ENCODE measurements around the gene S100PBP. TPM values are rescaled to one million over a fixed set of nuclear protein-coding genes. Genes with fewer than 3 reads are reported as not detected.

The S100PBP gene
- total and polyA plus RNA-seq, 2 of the 13 experiments (the other 11 are each of a cell fraction or from before 2014, with no cell fraction given): 20.4 to 26.1 TPM

GRCh38 chr1:32897082-32898049 lies 79.9 kb downstream of the S100PBP start (continued):
- TF ChIP-seq ZBTB33 (CRISPR knock-in tag; IDR thresholded peaks at IDR 0.05): no peak

- FAIRE-seq (no peak), ATAC-seq (no peak), DNase-seq (ENCODE audit: low spot score) (no peak)
- in situ Hi-C loops (cut with HindIII; ENCODE audit: extremely low pct_ligation_motif_present, low pct_unique_long_range_greater_than_20kb): no loop called here
- no peak overlapping the region for H3K4me3 ChIP-seq (replicated peaks in 1 of 3; ENCODE audit: insufficient read depth in 1 of 3, low read depth in 2 of 3, low read length in 3 of 3)
- H3K79me2 ChIP-seq (ENCODE audit: insufficient read depth, low read length): no peaks in the 10 kb centered on the region
- 0 out of 2 replicates have a peak, but pooled peaks cover 2% of the 10 kb centered on the region for H4K20me1 ChIP-seq (ENCODE audit: insufficient read depth, low read length)
- WGBS (ENCODE audit: low lambda C conversion rate): no CpG with 5 or more reads among the region's 9 CpGs
- H2AFZ ChIP-seq (ENCODE audit: low read length): no peak overlapping the region
- H3K27ac ChIP-seq (ENCODE audit: extremely low read length, insufficient read depth, low read length): no peak overlapping the region
- H3K27me3 ChIP-seq (ENCODE audit: control insufficient read depth in 1 of 2, insufficient read depth in 2 of 2, low read length in 2 of 2): peaks cover 13 to 63% of the 10 kb centered on the region in 2 experiments
- H3K9me3 ChIP-seq (ENCODE audit: low read length): no peaks in the 10 kb centered on the region
- intact Hi-C loops (cut with micrococcal nuclease; ENCODE audit: unreplicated experiment): no loop called here
- no TSS peak for BruUV-seq (replicated peaks)
- no peak overlapping the region for H3K9ac ChIP-seq (ENCODE audit: insufficient read depth, low read depth, low read length)
- no peak overlapping the region for H3K4me2 ChIP-seq (ENCODE audit: low read depth, low read length)
- H3K4me1 ChIP-seq (ENCODE audit: insufficient read depth, low read length): no peaks in the 10 kb centered on the region
- no peaks in the 10 kb centered on the region for H3K36me3 ChIP-seq (replicated peaks in 1 of 2; ENCODE audit: control insufficient read depth in 1 of 2, insufficient read depth in 2 of 2, low read length in 2 of 2)
- ChIA-PET CTCF (ENCODE audit: low intra/inter-chr PET ratio, low total read pairs) (no interaction called here), POLR2A (no interaction called here)
- TF ChIP-seq, protein P1, sequence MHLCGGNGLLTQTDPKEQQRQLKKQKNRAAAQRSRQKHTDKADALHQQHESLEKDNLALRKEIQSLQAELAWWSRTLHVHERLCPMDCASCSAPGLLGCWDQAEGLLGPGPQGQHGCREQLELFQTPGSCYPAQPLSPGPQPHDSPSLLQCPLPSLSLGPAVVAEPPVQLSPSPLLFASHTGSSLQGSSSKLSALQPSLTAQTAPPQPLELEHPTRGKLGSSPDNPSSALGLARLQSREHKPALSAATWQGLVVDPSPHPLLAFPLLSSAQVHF (CRISPR knock-in tag; IDR thresholded peaks at IDR 0.05): no peak
- no peak for TF ChIP-seq PREB (CRISPR knock-in tag; IDR thresholded peaks at IDR 0.05)
- TF ChIP-seq ZNF335 (CRISPR knock-in tag; IDR thresholded peaks at IDR 0.05): no peak
- TF ChIP-seq, protein P2, sequence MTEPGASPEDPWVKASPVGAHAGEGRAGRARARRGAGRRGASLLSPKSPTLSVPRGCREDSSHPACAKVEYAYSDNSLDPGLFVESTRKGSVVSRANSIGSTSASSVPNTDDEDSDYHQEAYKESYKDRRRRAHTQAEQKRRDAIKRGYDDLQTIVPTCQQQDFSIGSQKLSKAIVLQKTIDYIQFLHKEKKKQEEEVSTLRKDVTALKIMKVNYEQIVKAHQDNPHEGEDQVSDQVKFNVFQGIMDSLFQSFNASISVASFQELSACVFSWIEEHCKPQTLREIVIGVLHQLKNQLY (CRISPR knock-in tag; IDR thresholded peaks at IDR 0.05): no peak
- no peak for TF ChIP-seq ZKSCAN5 (CRISPR knock-in tag; IDR thresholded peaks at IDR 0.05)
- TF ChIP-seq, protein P3, sequence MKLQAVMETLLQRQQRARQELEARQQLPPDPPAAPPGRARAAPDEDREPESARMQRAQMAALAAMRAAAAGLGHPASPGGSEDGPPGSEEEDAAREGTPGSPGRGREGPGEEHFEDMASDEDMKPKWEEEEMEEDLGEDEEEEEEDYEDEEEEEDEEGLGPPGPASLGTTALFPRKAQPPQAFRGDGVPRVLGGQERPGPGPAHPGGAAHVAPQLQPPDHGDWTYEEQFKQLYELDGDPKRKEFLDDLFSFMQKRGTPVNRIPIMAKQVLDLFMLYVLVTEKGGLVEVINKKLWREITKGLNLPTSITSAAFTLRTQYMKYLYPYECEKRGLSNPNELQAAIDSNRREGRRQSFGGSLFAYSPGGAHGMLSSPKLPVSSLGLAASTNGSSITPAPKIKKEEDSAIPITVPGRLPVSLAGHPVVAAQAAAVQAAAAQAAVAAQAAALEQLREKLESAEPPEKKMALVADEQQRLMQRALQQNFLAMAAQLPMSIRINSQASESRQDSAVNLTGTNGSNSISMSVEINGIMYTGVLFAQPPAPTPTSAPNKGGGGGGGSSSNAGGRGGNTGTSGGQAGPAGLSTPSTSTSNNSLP (IDR thresholded peaks at IDR 0.05; ENCODE audit: low read depth, low read length): no peak
- no peak for TF ChIP-seq GTF2F1 (IDR thresholded peaks at IDR 0.05; ENCODE audit: low read length)
- TF ChIP-seq ZBTB1 (CRISPR knock-in tag; IDR thresholded peaks at IDR 0.05; ENCODE audit: borderline replicate concordance): no peak
- TF ChIP-seq KMT2A (CRISPR knock-in tag; IDR thresholded peaks at IDR 0.05): no peak
- no peak for TF ChIP-seq HES4 (CRISPR knock-in tag; IDR thresholded peaks at IDR 0.05; ENCODE audit: borderline replicate concordance)
- TF ChIP-seq GATAD2A (CRISPR knock-in tag; IDR thresholded peaks at IDR 0.05): no peak
- TF ChIP-seq ZNF136 (CRISPR knock-in tag; IDR thresholded peaks at IDR 0.05; ENCODE audit: low read depth): no peak
- no peak for TF ChIP-seq GATAD1 (CRISPR knock-in tag; IDR thresholded peaks at IDR 0.05)
- no peak for TF ChIP-seq ZBTB26 (CRISPR knock-in tag; IDR thresholded peaks at IDR 0.05; ENCODE audit: borderline replicate concordance)
Observed at GRCh38 chr1:32898056-32898455, 80.6 kb downstream of the S100PBP start.
